ENCODE measurements around the gene SYNDIG1L. TPM values are rescaled to one million over a fixed set of nuclear protein-coding genes. Genes with fewer than 3 reads are reported as not detected.

SYNDIG1L gene
- total and polyA plus RNA-seq, 3 donors from 2014 or later, result 0.16 to 0.25 (median 0.21) TPM

DNA sequence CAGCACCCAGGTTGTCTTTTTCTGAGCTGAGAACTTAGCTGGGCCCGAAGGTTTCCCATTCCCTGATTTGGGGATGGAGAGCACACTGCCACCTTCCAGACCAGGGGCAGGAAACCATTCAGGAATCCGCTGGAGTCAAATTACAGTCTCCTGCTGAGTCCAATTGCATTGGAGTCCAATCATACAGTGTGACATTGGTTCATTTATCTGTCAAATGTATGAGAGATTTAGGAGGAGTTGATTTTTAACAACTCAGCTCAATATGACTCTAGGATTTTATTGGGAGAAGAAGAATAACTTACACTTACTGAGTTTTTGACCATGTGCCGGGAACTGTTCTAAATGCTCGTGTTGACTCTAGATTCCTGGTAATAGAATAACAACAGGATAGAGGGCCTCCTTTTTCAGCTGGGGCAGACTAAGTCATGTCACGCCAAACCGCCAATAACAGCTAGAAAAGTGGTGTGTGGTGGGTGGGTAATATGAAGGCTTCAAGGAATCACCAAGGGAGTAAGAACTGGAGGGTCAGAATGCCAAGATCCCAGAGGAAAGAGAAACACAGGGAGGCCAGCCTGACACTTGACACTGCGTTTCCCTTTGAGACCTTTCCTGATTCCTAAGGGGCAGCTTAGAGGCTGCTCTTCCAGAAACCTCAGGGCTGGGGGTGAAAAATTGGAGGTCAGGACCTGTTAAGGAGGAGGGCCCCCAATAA, 11.5 kb downstream of the SYNDIG1L start:
- intact Hi-C loops (cut with DNase I; ENCODE audit: low total_unique reads), result no loop called here
- no peaks in the 10 kb centered on the region for H3K36me3 ChIP-seq (ENCODE audit: low read depth, missing control alignments)
- no peak overlapping the region for H3K4me3 ChIP-seq
- H3K27me3 ChIP-seq, result no peaks in the 10 kb centered on the region
- DNase-seq, result no peak
- no peaks in the 10 kb centered on the region for H3K9me3 ChIP-seq
- TF ChIP-seq POLR2A (IDR thresholded peaks at IDR 0.05), result no peak
- TF ChIP-seq CTCF (IDR thresholded peaks at IDR 0.05), result no peak
- WGBS, 2 donors, result 70 to 77% methylated on average over 7 of the region's 7 CpGs
- H3K27ac ChIP-seq, result no peak overlapping the region
- H3K4me1 ChIP-seq, result no peaks in the 10 kb centered on the region

DNA sequence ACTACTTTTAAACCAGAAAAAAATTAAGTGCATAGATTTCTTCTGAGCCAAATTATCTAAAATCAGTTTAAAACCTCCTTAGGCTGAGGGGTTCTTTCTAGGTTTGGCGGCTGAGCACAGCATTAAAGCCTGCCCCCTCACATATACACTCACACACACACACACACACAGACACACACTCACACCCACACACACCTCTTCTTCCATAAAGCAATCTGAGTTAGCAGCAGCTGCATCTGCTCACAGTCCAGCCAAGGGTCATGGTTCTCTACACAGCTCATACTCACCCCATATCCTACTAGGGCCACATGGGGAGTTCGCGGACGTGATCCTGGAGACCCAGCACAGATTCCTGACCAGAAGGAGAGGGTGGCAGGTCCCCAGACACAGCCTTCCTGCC, 12.4 kb downstream of the SYNDIG1L start:
- no peaks in the 10 kb centered on the region for H3K36me3 ChIP-seq (ENCODE audit: low read depth, missing control alignments)
- H3K9me3 ChIP-seq, result no peaks in the 10 kb centered on the region
- no peak for DNase-seq
- intact Hi-C loops (cut with DNase I; ENCODE audit: low total_unique reads), result no loop called here
- WGBS, 2 donors, result 77 to 78% methylated on average over 1 to 4 of the region's 4 CpGs
- no peak overlapping the region for H3K27ac ChIP-seq
- H3K4me1 ChIP-seq, result no peaks in the 10 kb centered on the region
- H3K27me3 ChIP-seq, result no peaks in the 10 kb centered on the region
- no peak overlapping the region for H3K4me3 ChIP-seq
- TF ChIP-seq POLR2A (IDR thresholded peaks at IDR 0.05) (no peak), CTCF (IDR thresholded peaks at IDR 0.05) (no peak)

- 94 to 100% methylated on average over 1 to 2 of the region's 2 CpGs for WGBS, 2 donors
- no peak overlapping the region for H3K4me3 ChIP-seq
- no peak for DNase-seq
- no peaks in the 10 kb centered on the region for H3K36me3 ChIP-seq (ENCODE audit: low read depth, missing control alignments)
- intact Hi-C loops (cut with DNase I; ENCODE audit: low total_unique reads), result no loop called here
- no peaks in the 10 kb centered on the region for H3K4me1 ChIP-seq
- no peak overlapping the region for H3K27ac ChIP-seq
- H3K9me3 ChIP-seq, result no peaks in the 10 kb centered on the region
- TF ChIP-seq CTCF (IDR thresholded peaks at IDR 0.05), result no peak
- TF ChIP-seq POLR2A (IDR thresholded peaks at IDR 0.05), result no peak
- no peaks in the 10 kb centered on the region for H3K27me3 ChIP-seq
Measured at GRCh38 chr14:74412753-74413152, 13.3 kb downstream of the SYNDIG1L start.

DNA sequence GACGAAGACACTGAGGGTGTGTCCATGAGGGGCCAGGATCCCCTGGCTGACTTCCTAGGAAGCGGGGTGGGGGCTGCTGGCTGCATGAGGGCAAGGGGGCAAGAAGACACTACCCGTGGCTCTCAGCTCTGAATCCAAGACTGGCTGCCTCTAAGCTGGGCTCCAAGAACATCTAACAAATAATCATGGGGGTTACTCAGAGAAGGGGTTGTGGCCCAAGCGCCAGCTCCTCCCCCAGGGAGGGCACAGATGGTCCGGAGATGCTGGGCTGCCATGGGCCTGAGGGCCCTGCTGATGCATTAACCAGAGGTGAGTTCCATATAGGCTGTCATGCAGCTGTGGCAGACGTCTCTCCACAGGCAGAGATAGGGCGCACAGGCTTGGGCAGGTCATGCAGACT, 14.3 kb downstream of the SYNDIG1L start:
- no peak for DNase-seq
- no peak overlapping the region for H3K27ac ChIP-seq
- 74 to 90% methylated on average over 5 to 7 of the region's 7 CpGs for WGBS, 2 donors
- no peak overlapping the region for H3K4me3 ChIP-seq
- no peaks in the 10 kb centered on the region for H3K9me3 ChIP-seq
- H3K27me3 ChIP-seq, result no peaks in the 10 kb centered on the region
- H3K4me1 ChIP-seq, result no peaks in the 10 kb centered on the region
- no peaks in the 10 kb centered on the region for H3K36me3 ChIP-seq (ENCODE audit: low read depth, missing control alignments)
- no peak for TF ChIP-seq POLR2A (IDR thresholded peaks at IDR 0.05)
- TF ChIP-seq CTCF (IDR thresholded peaks at IDR 0.05), result no peak
- intact Hi-C loops (cut with DNase I; ENCODE audit: low total_unique reads), result no loop called here

- DNase-seq, result no peak
- Histone ChIP-seq H3K27me3 (no peaks in the 10 kb centered on the region), H3K4me1 (no peaks in the 10 kb centered on the region), H3K4me3 (no peak overlapping the region), H3K9me3 (no peaks in the 10 kb centered on the region), H3K27ac (no peak overlapping the region), H3K36me3 (ENCODE audit: low read depth, missing control alignments) (no peaks in the 10 kb centered on the region)
- intact Hi-C loops (cut with DNase I; ENCODE audit: low total_unique reads), result no loop called here
- 72 to 100% methylated on average over 1 to 6 of the region's 6 CpGs for WGBS, 2 donors
- no peak for TF ChIP-seq CTCF (IDR thresholded peaks at IDR 0.05)
- no peak for TF ChIP-seq POLR2A (IDR thresholded peaks at IDR 0.05)
Measured at GRCh38 chr14:74409441-74409840, 16.6 kb downstream of the SYNDIG1L start.

Data from testis (tissue), 3 donors.